Stromal cell of bone marrow (primary cell): ENCODE measurements around the gene NLRC3.

Experiments used
- DNase-seq: peaks from one replicate; pipeline ENCODE4 v3.0.0-alpha.2; 2012; ENCODE audit warnings: low read depth

Gene NLRC3

GRCh38 chr16:3548445-3548844 lies 28.8 kb downstream of the NLRC3 start:
- no peak for DNase-seq

- no peak for DNase-seq
Measured at GRCh38 chr16:3546986-3547682, 30.1 kb downstream of the NLRC3 start.

GRCh38 chr16:3542601-3543373 lies 34.4 kb downstream of the NLRC3 start:
- DNase-seq = peak; percentile 4

GRCh38 chr16:3541527-3542155 lies 35.6 kb downstream of the NLRC3 start:
- no peak for DNase-seq

- DNase-seq = no peak
Measured at GRCh38 chr16:3538222-3538621, 39.0 kb downstream of the NLRC3 start.

GRCh38 chr16:3536851-3537250 lies 40.4 kb downstream of the NLRC3 start:
- DNase-seq = no peak

- peak; percentile 6 for DNase-seq
Measured at GRCh38 chr16:3536271-3536731, 40.9 kb downstream of the NLRC3 start.

- DNase-seq = no peak
Measured at GRCh38 chr16:3534126-3534525, 43.1 kb downstream of the NLRC3 start.

- no peak for DNase-seq
Measured at GRCh38 chr16:3532741-3533140, 44.5 kb downstream of the NLRC3 start.

GRCh38 chr16:3530371-3530914 lies 46.8 kb downstream of the NLRC3 start:
- no peak for DNase-seq

GRCh38 chr16:3529175-3529574 lies 48.0 kb downstream of the NLRC3 start:
- no peak for DNase-seq

- no peak for DNase-seq
Measured at GRCh38 chr16:3528406-3528805, 48.8 kb downstream of the NLRC3 start.

- DNase-seq = peak; percentile 40
Measured at GRCh38 chr16:3527216-3527829, 49.9 kb downstream of the NLRC3 start.

- no peak for DNase-seq
Measured at GRCh38 chr16:3525951-3526350, 51.3 kb downstream of the NLRC3 start.

GRCh38 chr16:3523281-3523680 lies 53.9 kb downstream of the NLRC3 start:
- no peak for DNase-seq

GRCh38 chr16:3520841-3521240 lies 56.4 kb downstream of the NLRC3 start:
- DNase-seq = no peak

- no peak for DNase-seq
Measured at GRCh38 chr16:3520413-3520812, 56.8 kb downstream of the NLRC3 start.

- no peak for DNase-seq
Measured at GRCh38 chr16:3519581-3519980, 57.6 kb downstream of the NLRC3 start.

- DNase-seq = no peak
Measured at GRCh38 chr16:3518986-3519348, 58.2 kb downstream of the NLRC3 start.

- DNase-seq = no peak
Measured at GRCh38 chr16:3518292-3518985, 58.8 kb downstream of the NLRC3 start.

GRCh38 chr16:3515897-3516296 lies 61.3 kb downstream of the NLRC3 start:
- DNase-seq = no peak

- DNase-seq = peak; percentile 10
Measured at GRCh38 chr16:3514621-3515020, 62.6 kb downstream of the NLRC3 start.
